Effector memory CD8-positive, alpha-beta T cell (primary cell): ENCODE results near the gene STAM.
A peak's percentile ranks its signal among the peaks of the same experiment; 100 is the strongest.

Experiments
- ATAC-seq: fragments of 150-1000 bp; cut with Tn5 transposase; replicated peaks from 2 replicates; pipeline ENCODE4 v1.10.0; 2021; ENCODE audit warnings: mild to moderate bottlenecking, moderate library complexity
- DNase-seq, 3 experiments: peaks; one replicate each; pipeline ENCODE4 v3.0.0; 2021
- H3K27ac Mint-ChIP-seq, 2 donors: one replicate each; pipeline ENCODE4 v1.8.0; 2022; ENCODE audit warnings: mild to moderate bottlenecking in 2 of 2, mixed read lengths in 2 of 2, moderate library complexity in 2 of 2
- H3K27me3 Mint-ChIP-seq, 2 donors: one replicate each; pipeline ENCODE4 v1.8.0; 2022; ENCODE audit warnings: mixed read lengths in 2 of 2
- H3K36me3 Mint-ChIP-seq: one replicate; pipeline ENCODE4 v1.8.0; 2022; ENCODE audit warnings: mild to moderate bottlenecking, moderate library complexity, mixed read lengths; ENCODE audit not compliant: insufficient read depth
- H3K4me1 Mint-ChIP-seq, 2 donors: one replicate each; pipeline ENCODE4 v1.8.0; 2022; ENCODE audit warnings: low read depth in 2 of 2, mixed read lengths in 2 of 2
- H3K4me3 Mint-ChIP-seq, 2 donors: one replicate each; pipeline ENCODE4 v1.8.0; 2022; ENCODE audit warnings: mild to moderate bottlenecking in 2 of 2, mixed read lengths in 2 of 2, moderate library complexity in 2 of 2
- H3K9me3 Mint-ChIP-seq, 2 donors: one replicate each; pipeline ENCODE4 v1.8.0; 2022; ENCODE audit warnings: mixed read lengths in 2 of 2
- total RNA-seq, 9 experiments: gene quantifications; one replicate each; lab custom pipeline; 2026; lab: John Stamatoyannopoulos, UW

STAM gene
- total RNA-seq = 22.5 to 78.0 (median 34.4) reads per million in 9 experiments

DNA sequence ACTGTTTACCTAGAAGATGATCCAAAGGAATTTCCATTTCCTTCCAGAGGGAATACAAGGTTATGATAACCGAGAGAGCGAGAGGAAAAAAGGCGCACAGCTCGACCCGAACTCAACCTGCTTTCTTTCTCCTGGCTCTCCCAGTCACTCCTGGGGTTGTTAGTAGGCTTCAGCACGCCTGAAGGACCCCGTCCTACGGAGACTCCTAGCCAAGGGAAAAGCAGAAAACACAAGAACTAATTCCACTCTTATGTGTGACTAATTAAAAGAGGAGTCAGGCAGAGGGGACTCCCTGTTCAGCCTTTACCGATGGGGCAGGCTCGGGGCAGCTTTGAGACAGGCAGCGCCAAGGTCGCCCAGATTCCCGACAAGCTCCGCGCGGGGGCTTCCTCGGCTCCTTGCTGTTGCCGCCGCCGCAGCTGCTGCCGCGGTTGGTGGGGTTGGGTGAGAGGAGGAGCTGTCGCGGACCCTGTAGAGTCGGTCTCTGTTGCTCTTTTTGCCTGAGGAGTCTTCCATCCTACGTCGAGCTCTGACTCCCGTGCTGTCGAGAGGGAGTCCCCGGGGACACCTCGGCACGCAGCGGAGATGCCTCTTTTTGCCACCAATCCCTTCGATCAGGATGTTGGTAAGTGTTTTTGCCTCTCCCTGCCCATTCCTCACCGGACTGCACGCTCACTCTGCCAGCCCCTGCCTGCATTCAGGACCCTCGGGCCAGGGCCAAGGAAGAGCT, at the start of gene STAM:
STAM (plus strand) TSS at position 397 of the 730 bp plus-strand sequence; CDS start at position 586, 189 bp downstream.
- no peaks in the 10 kb centered on the region for H3K9me3 Mint-ChIP-seq
- DNase-seq = peak; percentile 91 to 95 (median 92)
- no peaks in the 10 kb centered on the region for H3K27me3 Mint-ChIP-seq
- H3K4me1 Mint-ChIP-seq = peaks cover 37 to 52% of the 10 kb centered on the region in 2 donors
- H3K4me3 Mint-ChIP-seq = peak within 1 kb of the TSS; percentile 98 to 100
- peaks cover 15% of the 10 kb centered on the region for H3K36me3 Mint-ChIP-seq
- H3K27ac Mint-ChIP-seq = peak within 1 kb of the TSS; percentile 100
- peak; percentile 90 for ATAC-seq

DNA sequence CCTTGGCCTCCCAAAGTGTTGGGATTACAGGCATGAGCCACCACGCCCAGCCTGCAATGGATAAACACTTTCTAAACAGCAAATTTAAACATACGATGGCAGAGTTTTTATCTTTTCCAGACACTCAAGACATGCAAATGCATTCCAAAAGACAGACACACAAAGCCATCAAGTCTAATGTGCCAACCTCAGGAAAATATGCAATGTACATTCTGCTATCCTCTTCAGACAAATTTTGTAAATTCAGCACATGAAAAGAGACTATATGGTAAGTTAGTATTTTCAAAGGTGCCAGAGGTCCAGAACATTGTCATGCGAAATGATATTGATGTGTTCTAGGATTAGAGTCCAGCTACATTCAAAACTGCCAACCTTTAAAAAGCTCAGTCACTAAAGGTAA, 46.6 kb upstream of the STAM start:
- ATAC-seq = no peak
- H3K36me3 Mint-ChIP-seq = no peaks in the 10 kb centered on the region
- H3K27me3 Mint-ChIP-seq = peaks cover 0 to 10% of the 10 kb centered on the region in 2 donors
- DNase-seq = no peak
- H3K4me3 Mint-ChIP-seq = no peak overlapping the region
- H3K27ac Mint-ChIP-seq = no peak overlapping the region
- H3K4me1 Mint-ChIP-seq = peaks cover 0 to 4% of the 10 kb centered on the region in 2 donors
- no peaks in the 10 kb centered on the region for H3K9me3 Mint-ChIP-seq

DNA sequence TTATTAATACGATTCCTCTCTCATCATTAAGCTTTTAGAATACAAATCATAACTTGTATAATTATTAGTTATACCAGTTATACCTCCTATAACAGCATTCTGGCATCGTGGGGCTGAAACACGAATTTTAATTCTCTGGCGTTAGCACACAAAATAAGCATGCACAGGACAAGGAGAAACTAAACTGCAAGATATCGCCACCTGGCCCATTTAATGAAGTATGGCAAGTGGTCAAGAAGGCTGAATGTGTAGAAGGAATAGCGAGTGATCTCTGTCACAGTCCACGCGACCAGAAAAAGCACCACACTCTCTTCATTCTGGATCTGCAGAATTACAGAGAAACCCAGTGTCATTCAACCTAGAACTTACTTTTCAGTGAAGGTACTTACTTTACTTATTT, 44.9 kb upstream of the STAM start:
- DNase-seq (peak in 1 of 3 experiments; percentile 5), ATAC-seq (peak; percentile 39)
- H3K4me3 Mint-ChIP-seq = no peak overlapping the region

DNA sequence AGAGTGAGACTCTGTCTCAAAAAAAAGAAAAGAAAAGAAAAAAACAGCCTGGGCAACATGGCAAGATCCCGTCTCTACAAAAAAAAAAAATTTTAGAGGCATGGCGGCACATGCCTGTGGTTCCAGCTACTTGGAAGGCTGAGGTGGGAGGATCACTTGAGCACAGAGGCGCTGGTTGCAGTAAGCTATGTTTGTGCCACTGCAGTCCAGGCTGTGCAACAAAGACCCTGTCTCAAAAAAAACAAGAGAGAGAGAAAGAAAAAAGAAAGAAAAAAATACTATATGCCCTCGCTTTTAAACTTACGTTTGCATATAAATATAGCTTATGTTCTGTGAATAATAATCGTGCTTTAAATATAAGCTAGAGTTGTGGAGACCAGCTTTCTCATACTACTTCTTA, 38.0 kb upstream of the STAM start:
- ATAC-seq = no peak
- H3K27ac Mint-ChIP-seq = peak overlapping the region in 1 of 2 donors; percentile 44
- no peaks in the 10 kb centered on the region for H3K9me3 Mint-ChIP-seq
- peaks cover 0 to 10% of the 10 kb centered on the region in 2 donors for H3K27me3 Mint-ChIP-seq
- no peak for DNase-seq
- no peaks in the 10 kb centered on the region for H3K4me1 Mint-ChIP-seq
- H3K4me3 Mint-ChIP-seq = no peak overlapping the region
- no peaks in the 10 kb centered on the region for H3K36me3 Mint-ChIP-seq

More for the DNA sequence above, 44.9 kb upstream of the STAM start:
- Mint-ChIP-seq H3K4me1 (peaks cover 0 to 4% of the 10 kb centered on the region in 2 donors), H3K36me3 (no peaks in the 10 kb centered on the region), H3K9me3 (no peaks in the 10 kb centered on the region), H3K27me3 (peaks cover 0 to 10% of the 10 kb centered on the region in 2 donors), H3K27ac (no peak overlapping the region)

DNA sequence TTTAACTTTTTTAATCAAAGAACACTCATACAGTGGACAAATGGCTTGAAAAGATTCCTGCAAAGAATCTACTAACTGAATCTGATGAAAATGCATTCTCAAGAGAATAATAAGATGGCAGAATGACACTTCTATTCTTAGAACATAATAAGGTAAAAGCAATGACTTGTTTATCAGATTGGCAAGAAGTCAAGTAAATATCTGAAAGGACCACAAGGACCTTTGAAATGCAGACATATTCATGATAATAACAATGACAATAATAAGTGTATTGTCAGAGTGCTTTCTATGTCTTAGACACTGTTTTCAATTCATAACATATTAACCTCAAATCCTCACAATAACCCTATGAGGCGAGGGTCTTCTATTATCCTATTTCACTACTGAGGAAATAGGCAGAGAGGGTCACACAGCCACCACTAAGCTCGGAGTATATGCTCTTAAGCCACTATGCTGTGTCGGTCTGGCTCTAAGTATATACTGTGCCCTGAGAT, 37.4 kb upstream of the STAM start:
- no peaks in the 10 kb centered on the region for H3K4me1 Mint-ChIP-seq

DNA sequence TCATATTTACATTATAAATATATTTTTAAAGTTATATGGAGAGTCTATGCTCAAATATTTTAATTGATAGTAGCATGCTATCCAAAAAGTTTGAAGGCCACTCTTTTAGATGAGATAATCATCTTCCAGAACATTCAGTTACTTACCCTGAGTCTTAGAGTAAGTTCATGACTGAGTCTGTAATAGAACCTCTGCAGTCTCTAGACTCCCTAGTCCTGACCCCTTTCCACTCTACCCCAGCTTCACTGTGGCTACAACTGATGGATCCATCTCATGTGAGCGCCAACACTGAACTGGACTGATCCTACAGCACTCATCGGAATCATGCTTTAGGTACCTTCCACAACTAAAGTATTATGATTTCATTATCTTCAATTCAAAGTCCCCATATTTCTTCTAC, 36.9 kb upstream of the STAM start:
- H3K4me3 Mint-ChIP-seq = no peak overlapping the region
- DNase-seq = no peak
- H3K27me3 Mint-ChIP-seq = peaks cover 0 to 1% of the 10 kb centered on the region in 2 donors
- no peaks in the 10 kb centered on the region for H3K36me3 Mint-ChIP-seq
- no peak for ATAC-seq
- no peak overlapping the region for H3K27ac Mint-ChIP-seq
- H3K4me1 Mint-ChIP-seq = no peaks in the 10 kb centered on the region
- H3K9me3 Mint-ChIP-seq = no peaks in the 10 kb centered on the region

More for the DNA sequence above, 37.4 kb upstream of the STAM start:
- ATAC-seq (no peak), DNase-seq (no peak)
- Mint-ChIP-seq H3K27ac (no peak overlapping the region), H3K4me3 (no peak overlapping the region), H3K27me3 (peaks cover 0 to 6% of the 10 kb centered on the region in 2 donors), H3K9me3 (no peaks in the 10 kb centered on the region), H3K36me3 (no peaks in the 10 kb centered on the region)

DNA sequence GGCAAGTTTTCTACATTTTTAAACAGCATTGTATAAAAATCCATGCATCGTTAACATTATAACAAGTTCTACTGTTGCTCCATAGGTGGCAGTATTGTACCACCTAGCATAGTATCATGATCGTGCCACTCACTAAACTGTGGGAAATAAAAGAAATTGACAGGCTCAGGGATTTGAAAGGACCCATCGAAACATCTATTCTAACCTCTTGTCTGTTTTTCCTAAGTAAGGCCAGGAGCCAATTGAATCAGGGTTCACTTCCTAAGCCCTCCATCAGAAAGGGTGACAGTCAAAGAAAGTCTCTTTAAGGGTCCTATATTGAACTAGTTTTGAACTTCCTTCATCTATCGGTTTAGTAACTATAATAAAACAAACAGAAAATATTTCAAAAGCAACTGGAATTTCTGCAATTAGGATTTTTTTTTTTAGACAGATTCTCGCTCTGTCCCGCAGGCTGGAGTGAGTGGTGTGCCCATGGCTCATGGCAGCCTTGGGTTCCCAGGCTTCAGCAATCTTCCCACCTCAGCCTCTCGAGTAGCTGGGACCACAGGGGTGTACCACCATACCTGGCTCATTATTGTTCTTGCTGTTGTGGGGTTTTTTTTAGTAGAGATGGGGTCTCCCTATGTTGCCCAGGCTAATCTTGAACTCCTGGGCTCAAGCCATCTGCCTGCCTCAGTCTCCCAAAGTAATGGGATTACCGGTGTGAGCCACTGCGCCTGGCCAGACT, 36.2 kb upstream of the STAM start:
- DNase-seq = peak; percentile 29 to 35 (median 30)
- Mint-ChIP-seq H3K27ac (no peak overlapping the region), H3K4me1 (no peaks in the 10 kb centered on the region), H3K4me3 (no peak overlapping the region), H3K27me3 (no peaks in the 10 kb centered on the region), H3K36me3 (no peaks in the 10 kb centered on the region), H3K9me3 (no peaks in the 10 kb centered on the region)
- peak; percentile 78 for ATAC-seq

DNA sequence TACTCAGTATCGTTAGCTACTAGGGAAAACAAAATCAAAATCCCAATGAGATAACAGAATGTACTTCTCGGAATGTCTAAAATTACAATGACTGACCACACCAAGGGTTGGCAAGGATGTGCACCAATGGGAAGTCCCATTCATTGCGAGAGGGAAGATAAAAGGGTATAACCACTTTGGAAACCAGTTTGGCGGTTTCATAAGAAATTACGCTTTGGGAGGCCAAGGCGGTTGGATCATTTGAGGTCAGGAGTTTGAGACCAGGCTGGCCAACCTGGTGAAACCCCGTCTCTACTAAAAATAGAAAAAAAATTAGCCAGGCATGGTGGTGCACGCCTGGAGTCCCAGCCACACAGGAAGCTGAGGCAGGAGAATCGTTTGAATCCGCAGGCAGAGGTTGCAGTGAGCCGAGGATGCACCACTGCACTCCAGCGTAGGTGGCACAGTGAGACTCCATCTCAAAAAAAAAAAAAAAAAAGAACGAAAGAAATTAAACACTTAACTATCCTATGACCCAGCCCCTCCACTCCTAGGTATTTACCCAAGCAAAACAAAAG, 34.4 kb upstream of the STAM start:
- no peak overlapping the region for H3K27ac Mint-ChIP-seq
- no peaks in the 10 kb centered on the region for H3K4me1 Mint-ChIP-seq
- H3K4me3 Mint-ChIP-seq = no peak overlapping the region
- no peaks in the 10 kb centered on the region for H3K36me3 Mint-ChIP-seq
- DNase-seq = no peak
- ATAC-seq = no peak
- H3K9me3 Mint-ChIP-seq = no peaks in the 10 kb centered on the region
- H3K27me3 Mint-ChIP-seq = no peaks in the 10 kb centered on the region

DNA sequence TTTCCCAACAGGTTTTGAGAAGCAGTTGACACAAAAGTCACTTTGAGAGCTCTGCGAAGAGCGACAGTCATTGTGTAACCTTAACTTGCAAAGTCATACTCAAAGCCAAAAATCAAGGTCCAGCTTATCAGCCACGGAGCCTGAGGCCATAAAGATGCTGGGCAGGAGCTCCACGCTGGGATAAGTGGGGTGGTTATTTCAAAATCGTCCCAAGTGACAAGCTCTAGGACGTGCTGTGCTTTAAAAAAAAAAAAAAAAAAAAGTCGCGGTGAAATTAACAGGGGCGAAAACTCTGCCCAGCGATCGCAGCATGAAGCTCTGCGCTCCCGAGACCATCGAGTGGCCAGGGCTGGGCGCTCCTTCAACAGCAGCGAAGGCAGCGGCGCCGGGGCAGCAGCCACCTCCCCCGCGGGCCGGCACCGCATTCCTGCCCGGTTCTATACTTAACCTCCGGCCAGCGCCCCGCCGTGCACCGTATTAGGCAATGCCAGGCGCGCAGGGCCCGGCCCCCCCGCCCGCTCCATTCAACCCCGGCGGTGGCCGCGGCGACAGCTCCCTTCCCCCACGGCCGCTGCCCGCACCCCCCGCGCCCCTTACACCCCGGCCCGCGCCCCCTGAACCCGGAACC, 27.4 kb upstream of the STAM start:
- ATAC-seq (peak; percentile 57), DNase-seq (peak in 1 of 3 experiments; percentile 7)
- peaks cover 5 to 6% of the 10 kb centered on the region in 2 donors for H3K4me1 Mint-ChIP-seq
- no peak overlapping the region for H3K27ac Mint-ChIP-seq
- H3K4me3 Mint-ChIP-seq = peak overlapping the region; percentile 58 to 83
- peaks cover 14 to 20% of the 10 kb centered on the region in 2 donors for H3K27me3 Mint-ChIP-seq
- H3K9me3 Mint-ChIP-seq = no peaks in the 10 kb centered on the region
- no peaks in the 10 kb centered on the region for H3K36me3 Mint-ChIP-seq

DNA sequence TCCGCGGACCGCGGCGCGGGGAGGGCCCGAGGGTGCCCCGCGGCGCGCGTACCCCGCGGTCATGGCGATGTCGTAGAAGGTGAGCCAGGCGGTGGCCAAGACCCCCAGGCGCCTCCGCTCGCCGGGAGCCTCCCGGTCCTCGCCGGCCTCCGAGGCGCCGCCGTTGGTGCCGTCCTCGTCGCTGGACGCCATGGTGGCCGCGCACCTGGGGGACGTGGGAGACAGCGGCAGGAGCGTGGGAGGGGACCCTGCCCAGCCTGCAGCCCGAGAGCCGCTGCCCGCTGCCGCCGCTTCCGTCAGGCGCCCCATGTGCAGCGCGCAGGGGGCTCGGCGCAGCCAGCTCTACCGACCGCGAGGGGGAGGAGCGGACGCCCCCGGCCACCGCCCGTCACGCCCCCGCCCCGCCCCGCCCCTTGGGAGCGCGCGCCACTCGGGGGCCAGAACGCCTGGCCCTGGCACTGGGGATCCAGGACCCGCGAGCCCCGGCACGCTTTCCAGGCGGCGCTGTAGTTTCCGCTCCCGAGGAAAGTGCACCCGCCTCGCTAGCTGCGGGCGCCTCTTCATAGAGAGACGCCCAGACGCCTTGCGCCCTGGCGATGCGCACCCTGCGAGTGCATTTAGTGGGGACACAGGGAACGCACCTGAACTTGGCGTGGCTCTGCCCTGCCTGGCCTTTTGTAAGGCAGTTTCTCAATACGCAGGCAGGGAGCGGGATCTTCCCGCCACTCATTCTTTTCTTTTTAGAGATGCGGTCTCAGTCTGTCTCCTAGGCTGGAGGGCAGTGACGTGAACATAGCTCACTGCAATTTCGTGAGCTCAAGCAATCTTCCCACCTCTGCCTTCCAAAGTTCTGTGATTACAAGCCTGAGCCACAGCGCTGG, 26.7 kb upstream of the STAM start, which contains the start of gene HACD1:
HACD1 (minus strand) TSS at position 344 of the 881 bp plus-strand sequence; CDS start at position 309, 35 bp downstream.
- Mint-ChIP-seq H3K27ac (peak within 1 kb of the TSS in 1 of 2 donors; percentile 26), H3K27me3 (peaks cover 19 to 22% of the 10 kb centered on the region in 2 donors), H3K36me3 (no peaks in the 10 kb centered on the region), H3K4me1 (peaks cover 5 to 6% of the 10 kb centered on the region in 2 donors), H3K9me3 (no peaks in the 10 kb centered on the region), H3K4me3 (peak within 1 kb of the TSS; percentile 83 to 85)
- ATAC-seq = peak; percentile 71
- peak; percentile 13 to 27 (median 25) for DNase-seq

DNA sequence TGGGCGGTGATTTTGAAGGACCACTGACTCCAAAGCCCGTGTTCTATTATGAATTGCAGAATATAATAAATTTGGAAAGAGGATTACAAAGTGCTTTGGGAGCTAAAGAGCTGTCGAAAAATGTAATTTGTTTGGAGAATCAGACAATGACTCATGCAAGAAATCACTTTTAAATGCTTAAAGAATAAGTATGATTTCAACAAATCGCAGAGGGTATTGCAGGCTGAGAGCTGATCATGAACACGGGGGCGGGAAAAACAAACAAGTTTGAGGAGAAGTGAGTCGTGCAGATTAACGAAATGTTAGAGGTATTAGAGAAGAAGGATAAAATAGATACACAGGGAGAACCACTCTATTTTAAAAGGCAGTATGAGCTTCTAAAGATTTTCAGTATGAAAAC, 21.9 kb upstream of the STAM start:
- ATAC-seq (no peak), DNase-seq (no peak)

DNA sequence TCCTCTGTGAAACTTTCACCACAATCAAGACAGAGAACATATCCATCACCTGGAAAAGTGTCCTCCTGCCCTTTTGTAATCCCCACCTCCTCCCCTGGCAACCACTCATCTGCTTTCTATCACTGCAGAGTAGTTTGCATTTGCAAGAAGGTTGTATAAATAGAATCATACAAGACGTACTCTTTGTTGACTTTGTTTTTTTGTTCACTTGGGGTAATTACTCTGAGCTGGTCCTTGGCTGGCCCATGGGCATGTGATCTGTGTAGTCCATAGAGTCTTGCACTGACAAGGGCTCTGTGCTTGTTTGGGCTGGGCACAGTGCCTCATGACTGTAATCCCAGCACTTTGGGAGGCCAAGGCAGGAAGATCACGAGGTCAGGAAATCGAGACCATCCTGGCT, 19.0 kb upstream of the STAM start:
- no peaks in the 10 kb centered on the region for H3K36me3 Mint-ChIP-seq
- ATAC-seq = no peak
- no peaks in the 10 kb centered on the region for H3K9me3 Mint-ChIP-seq
- H3K4me3 Mint-ChIP-seq = no peak overlapping the region
- no peaks in the 10 kb centered on the region for H3K4me1 Mint-ChIP-seq
- no peak for DNase-seq
- peaks cover 13 to 14% of the 10 kb centered on the region in 2 donors for H3K27me3 Mint-ChIP-seq
- H3K27ac Mint-ChIP-seq = no peak overlapping the region

More for the DNA sequence above, 21.9 kb upstream of the STAM start:
- no peak overlapping the region for H3K4me3 Mint-ChIP-seq
- peaks cover 27 to 31% of the 10 kb centered on the region in 2 donors for H3K27me3 Mint-ChIP-seq
- no peak overlapping the region for H3K27ac Mint-ChIP-seq
- no peaks in the 10 kb centered on the region for H3K36me3 Mint-ChIP-seq
- H3K4me1 Mint-ChIP-seq = peaks cover 5 to 6% of the 10 kb centered on the region in 2 donors
- H3K9me3 Mint-ChIP-seq = no peaks in the 10 kb centered on the region
